ENCODE results near the gene PXDC1. TPM values are rescaled to one million over a fixed set of nuclear protein-coding genes. Genes with fewer than 3 reads are reported as not detected.

The PXDC1 gene
- total RNA-seq, 1 experiment from 2014 or later, result 6.3 TPM

GRCh38 chr6:3784423-3784822, 32.9 kb upstream of the PXDC1 start:
- RAD21 ChIA-PET (ENCODE audit: low non-redundant PET in 1 of 2, low total read pairs in 2 of 2, uncharacterized antibody in 2 of 2, unreplicated experiment in 2 of 2), result no interaction called here
- no peak for DNase-seq (ENCODE audit: low read depth, low spot score)
- H3K79me2 ChIP-seq (ENCODE audit: insufficient read depth, low read length), result no peaks in the 10 kb centered on the region
- no peak overlapping the region for H3K4me3 ChIP-seq (replicated peaks in 1 of 2; ENCODE audit: low read depth in 1 of 2, low read length in 2 of 2)
- POLR2A ChIA-PET, result no interaction called here
- CTCF ChIA-PET, result no interaction called here
- no peaks in the 10 kb centered on the region for H3K36me3 ChIP-seq (ENCODE audit: control insufficient read depth in 1 of 2, insufficient read depth in 2 of 2, low read length in 2 of 2)
- TF ChIP-seq JUND (IDR thresholded peaks at IDR 0.05) (no peak), EZH2 (IDR thresholded peaks at IDR 0.05) (no peak), SP1 (IDR thresholded peaks at IDR 0.05; ENCODE audit: low read depth) (no peak), ELF1 (IDR thresholded peaks at IDR 0.05; ENCODE audit: borderline replicate concordance, low read depth) (no peak), ZBTB33 (IDR thresholded peaks at IDR 0.05; ENCODE audit: extremely low read depth, insufficient replicate concordance, low read length) (no peak), EZH2phosphoT487 (IDR thresholded peaks at IDR 0.05; ENCODE audit: borderline replicate concordance) (no peak), MAX (IDR thresholded peaks at IDR 0.05) (no peak), CEBPB (IDR thresholded peaks at IDR 0.05; ENCODE audit: low read depth) (no peak), SIN3A (IDR thresholded peaks at IDR 0.05; ENCODE audit: low read depth) (no peak), EGR1 (IDR thresholded peaks at IDR 0.05; ENCODE audit: low read depth) (no peak), SRF (IDR thresholded peaks at IDR 0.05; ENCODE audit: low read depth) (no peak)
- H3K27me3 ChIP-seq (ENCODE audit: insufficient read depth, low read length), result no peaks in the 10 kb centered on the region
- no peaks in the 10 kb centered on the region for H3K9me3 ChIP-seq (ENCODE audit: control insufficient read depth in 1 of 2, insufficient read depth in 1 of 2, low read depth in 1 of 2, low read length in 2 of 2)
- H3K9ac ChIP-seq (ENCODE audit: low read length), result no peak overlapping the region
- H3K4me1 ChIP-seq (ENCODE audit: control insufficient read depth in 1 of 2, insufficient read depth in 2 of 2, low read length in 2 of 2), result peaks cover 0 to 10% of the 10 kb centered on the region in 2 experiments; a peak in 1 of 4 replicates
- no peak overlapping the region for H2AFZ ChIP-seq (ENCODE audit: low read depth, low read length, poor library complexity, severe bottlenecking)
- no peak overlapping the region for H3K4me2 ChIP-seq (ENCODE audit: low read length)
- no peaks in the 10 kb centered on the region for H4K20me1 ChIP-seq (ENCODE audit: insufficient read depth)
- no peaks in the 10 kb centered on the region for H3K9me2 ChIP-seq (ENCODE audit: insufficient read depth)
- BruUV-seq (replicated peaks), result no TSS peak
- intact Hi-C loops (cut with micrococcal nuclease), result no loop called here
- no peak for ATAC-seq
- H3K27ac ChIP-seq (ENCODE audit: low read depth, low read length), result no peak overlapping the region
